HUES64 (cell line): ENCODE data around the gene BAIAP2.
"Not testable (repeated sequence)": the region's sequence is repeated elsewhere in the genome, so short reads cannot be mapped to it uniquely, and the experiment has no call there.

Source experiments
- H3K27ac ChIP-seq: 2 replicates; pipeline ENCODE4 v1.7.0; 2013; ENCODE audit warnings: low read depth, low read length, inconsistent platforms
- H3K27me3 ChIP-seq: 2 replicates; pipeline ENCODE4 v1.6.1; 2013; ENCODE audit warnings: mild to moderate bottlenecking, low read length; ENCODE audit not compliant: insufficient read depth
- H3K36me3 ChIP-seq: 2 replicates; pipeline ENCODE4 v1.6.1; 2013; ENCODE audit warnings: mild to moderate bottlenecking, low read length; ENCODE audit not compliant: insufficient read depth
- H3K4me1 ChIP-seq: 2 replicates; pipeline ENCODE4 v1.6.1; 2013; ENCODE audit warnings: mild to moderate bottlenecking, low read length, moderate library complexity; ENCODE audit not compliant: insufficient read depth
- H3K4me3 ChIP-seq: 2 replicates; pipeline ENCODE4 v1.5.1; 2013; ENCODE audit warnings: mild to moderate bottlenecking, low read length, moderate library complexity
- H3K9ac ChIP-seq: 2 replicates; pipeline ENCODE4 v1.6.1; 2013; ENCODE audit warnings: mild to moderate bottlenecking, low read depth, low read length
- H3K9me3 ChIP-seq: 2 replicates; pipeline ENCODE4 v1.6.1; 2013; ENCODE audit warnings: low read depth, low read length; ENCODE audit not compliant: insufficient read depth
- WGBS: fragments of 150-250, 120-280 bp; methylation state at CpG from one replicate; pipeline ENCODE4 v1.1.7; 2013; ENCODE audit warnings: missing lambda C conversion rate; 5-methylcytosine and 5-hydroxymethylcytosine counted together

BAIAP2 gene

GRCh38 chr17:81016575-81016974, 18.4 kb upstream of the BAIAP2 start:
- Histone ChIP-seq H3K4me1 (no peaks in the 10 kb centered on the region), H3K27ac (no peak overlapping the region), H3K4me3 (no peak overlapping the region), H3K27me3 (no peaks in the 10 kb centered on the region; the same call in 1 of the 2 replicates), H3K36me3 (no peaks in the 10 kb centered on the region), H3K9me3 (0 out of 2 replicates have a peak, but pooled peaks cover 7% of the 10 kb centered on the region), H3K9ac (no peak overlapping the region)
- 100% methylated on average over 2 of the region's 2 CpGs for WGBS

DNA sequence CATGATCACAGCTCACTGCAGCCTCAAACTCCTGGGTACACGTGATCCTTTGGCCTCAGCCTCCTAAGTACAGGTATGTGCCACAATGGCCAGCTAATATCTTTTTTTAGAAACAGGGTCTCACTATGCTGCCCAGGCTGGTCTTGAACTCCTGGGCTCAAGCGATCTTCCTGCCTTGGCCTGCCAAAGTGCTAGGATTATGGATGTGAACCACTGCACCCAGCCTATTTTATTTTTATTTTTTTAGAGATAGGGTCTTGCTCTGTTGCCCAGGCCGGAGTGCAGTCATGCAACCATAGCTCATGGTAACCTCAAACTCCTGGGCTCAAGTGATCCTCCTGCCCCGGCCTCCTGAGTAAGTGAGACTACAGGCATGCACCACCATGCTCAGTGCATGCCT, 17.6 kb upstream of the BAIAP2 start:
- H3K9ac ChIP-seq, H3K36me3 ChIP-seq, H3K4me1 ChIP-seq, H3K27me3 ChIP-seq, H3K9me3 ChIP-seq, H3K27ac ChIP-seq, H3K4me3 ChIP-seq: not testable (repeated sequence)
- 92% methylated on average over 4 of the region's 4 CpGs for WGBS

- Histone ChIP-seq H3K9ac (no peak overlapping the region), H3K36me3 (no peaks in the 10 kb centered on the region), H3K27ac (no peak overlapping the region), H3K4me1 (no peaks in the 10 kb centered on the region), H3K9me3 (0 out of 2 replicates have a peak, but pooled peaks cover 4% of the 10 kb centered on the region), H3K4me3 (no peak overlapping the region), H3K27me3 (no peaks in the 10 kb centered on the region; the same call in 1 of the 2 replicates)
- WGBS, result 78% methylated on average over 29 of the region's 29 CpGs
Observed at GRCh38 chr17:81018044-81018802, 16.7 kb upstream of the BAIAP2 start.

- 0 out of 2 replicates have a peak, but pooled peaks cover 4% of the 10 kb centered on the region for H3K9me3 ChIP-seq
- H3K27me3 ChIP-seq, result no peaks in the 10 kb centered on the region; the same call in 1 of the 2 replicates
- H3K36me3 ChIP-seq, result no peaks in the 10 kb centered on the region
- H3K4me1 ChIP-seq, result no peaks in the 10 kb centered on the region
- no peak overlapping the region for H3K9ac ChIP-seq
- no peak overlapping the region for H3K27ac ChIP-seq
- no peak overlapping the region for H3K4me3 ChIP-seq
- 84% methylated on average over 24 of the region's 24 CpGs for WGBS
Observed at GRCh38 chr17:81019563-81020442, 15.1 kb upstream of the BAIAP2 start.

- 86% methylated on average over 11 of the region's 11 CpGs for WGBS
- H3K9ac ChIP-seq, result no peak overlapping the region
Observed at GRCh38 chr17:81020443-81020766, 14.5 kb upstream of the BAIAP2 start.

GRCh38 chr17:81020767-81021497, 14.0 kb upstream of the BAIAP2 start:
- no peaks in the 10 kb centered on the region for H3K4me1 ChIP-seq
- no peak overlapping the region for H3K4me3 ChIP-seq
- H3K36me3 ChIP-seq, result no peaks in the 10 kb centered on the region
- H3K27ac ChIP-seq, result no peak overlapping the region
- H3K9me3 ChIP-seq, result 0 out of 2 replicates have a peak, but pooled peaks cover 4% of the 10 kb centered on the region
- 85% methylated on average over 24 of the region's 24 CpGs for WGBS
- no peaks in the 10 kb centered on the region; the same call in 1 of the 2 replicates for H3K27me3 ChIP-seq
- no peak overlapping the region for H3K9ac ChIP-seq

More at GRCh38 chr17:81020443-81020766, 14.5 kb upstream of the BAIAP2 start:
- no peaks in the 10 kb centered on the region for H3K36me3 ChIP-seq
- H3K4me1 ChIP-seq, result no peaks in the 10 kb centered on the region
- 0 out of 2 replicates have a peak, but pooled peaks cover 4% of the 10 kb centered on the region for H3K9me3 ChIP-seq
- H3K27ac ChIP-seq, result no peak overlapping the region
- H3K4me3 ChIP-seq, result no peak overlapping the region
- no peaks in the 10 kb centered on the region; the same call in 1 of the 2 replicates for H3K27me3 ChIP-seq

GRCh38 chr17:81021531-81022343, 13.2 kb upstream of the BAIAP2 start:
- Histone ChIP-seq H3K9ac (no peak overlapping the region), H3K27ac (no peak overlapping the region), H3K4me1 (no peaks in the 10 kb centered on the region), H3K9me3 (no peaks in the 10 kb centered on the region), H3K36me3 (no peaks in the 10 kb centered on the region), H3K4me3 (no peak overlapping the region), H3K27me3 (no peaks in the 10 kb centered on the region; the same call in 1 of the 2 replicates)
- 90% methylated on average over 19 of the region's 19 CpGs for WGBS

DNA sequence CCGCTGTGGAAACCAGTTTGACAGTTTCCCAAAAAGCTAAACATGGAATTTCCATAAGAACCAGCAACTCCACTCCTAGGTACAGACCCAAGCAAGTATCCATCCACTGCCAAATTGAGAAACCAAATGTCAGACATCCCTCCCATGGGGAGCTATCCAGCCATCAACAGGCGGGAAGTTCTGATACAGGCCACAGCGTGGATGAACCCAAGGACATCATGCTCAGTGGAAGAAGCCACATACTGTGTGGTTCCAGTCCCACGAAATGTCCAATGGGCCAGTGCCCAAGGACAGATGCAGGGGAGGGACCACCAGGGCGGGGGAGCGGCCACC, 12.6 kb upstream of the BAIAP2 start:
- Histone ChIP-seq H3K27ac (no peak overlapping the region), H3K9ac (no peak overlapping the region), H3K4me3 (no peak overlapping the region), H3K9me3 (no peaks in the 10 kb centered on the region), H3K27me3 (no peaks in the 10 kb centered on the region; the same call in 1 of the 2 replicates), H3K4me1 (no peaks in the 10 kb centered on the region), H3K36me3 (no peaks in the 10 kb centered on the region)
- WGBS, result 94% methylated on average over 5 of the region's 6 CpGs

GRCh38 chr17:81025065-81025740, 9.7 kb upstream of the BAIAP2 start:
- WGBS, result 90% methylated on average over 16 of the region's 16 CpGs
- no peak overlapping the region for H3K4me3 ChIP-seq
- no peaks in the 10 kb centered on the region for H3K9me3 ChIP-seq
- no peak overlapping the region for H3K9ac ChIP-seq
- no peaks in the 10 kb centered on the region for H3K4me1 ChIP-seq
- no peaks in the 10 kb centered on the region for H3K27me3 ChIP-seq
- no peaks in the 10 kb centered on the region for H3K36me3 ChIP-seq
- no peak overlapping the region for H3K27ac ChIP-seq

DNA sequence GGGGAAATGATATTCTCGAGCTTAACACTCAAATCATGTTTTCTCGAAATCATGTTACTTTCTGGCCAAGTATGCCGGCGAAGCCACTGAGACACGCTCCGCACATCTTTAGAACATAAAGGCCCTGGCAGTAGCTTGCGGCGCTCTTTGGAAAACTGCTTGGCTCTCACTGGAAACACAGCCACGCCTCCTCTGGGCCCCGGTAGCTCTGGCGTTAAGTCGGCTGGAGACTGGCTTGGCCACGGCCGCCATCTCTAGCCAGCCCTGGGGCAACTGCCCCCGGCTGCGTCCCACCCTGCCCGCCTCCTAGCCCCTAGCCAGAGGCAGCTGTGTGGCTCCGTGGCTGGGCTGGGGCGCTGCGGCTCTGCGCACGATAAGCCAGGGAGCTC, 9.2 kb upstream of the BAIAP2 start:
- no peaks in the 10 kb centered on the region for H3K27me3 ChIP-seq
- H3K27ac ChIP-seq, result no peak overlapping the region
- no peak overlapping the region for H3K4me3 ChIP-seq
- H3K9me3 ChIP-seq, result no peaks in the 10 kb centered on the region
- no peaks in the 10 kb centered on the region for H3K4me1 ChIP-seq
- H3K9ac ChIP-seq, result no peak overlapping the region
- H3K36me3 ChIP-seq, result no peaks in the 10 kb centered on the region
- 93% methylated on average over 22 of the region's 22 CpGs for WGBS
